CD14-positive monocyte (primary cell): Measurements from ENCODE around the gene PDCD4. TPM values are rescaled to one million over a fixed set of nuclear protein-coding genes. Genes with fewer than 3 reads are reported as not detected.

Experiments used
- DNase-seq, 3 donors: peaks; one replicate each; pipeline ENCODE4 v3.0.0-alpha.2; 2011 to 2022
- H2AFZ ChIP-seq: 2 replicates; pipeline ENCODE4 v1.6.0; 2012; ENCODE audit warnings: mild to moderate bottlenecking, low read depth, low read length, inconsistent platforms; ENCODE audit not compliant: insufficient read depth, poor library complexity, severe bottlenecking
- H3K27ac ChIP-seq, 2 donors: 1 replicate in 1 of 2; 2 replicates in 1 of 2; pipeline ENCODE4 v1.5.1; 2012 to 2013; ENCODE audit warnings: low read length in 2 of 2, control low read depth in 1 of 2, inconsistent platforms in 1 of 2, low read depth in 1 of 2, mild to moderate bottlenecking in 1 of 2
- H3K27me3 ChIP-seq, 2 donors: one replicate each; pipeline versions ENCODE4 v1.6.0 to v1.6.1; 2011 to 2013; ENCODE audit warnings: low read length in 2 of 2; ENCODE audit not compliant: control insufficient read depth in 2 of 2, insufficient read depth in 2 of 2
- H3K36me3 ChIP-seq, 2 donors: replicated peaks in 1 of 2; 1 replicate in 1 of 2; 2 replicates in 1 of 2; pipeline versions ENCODE4 v1.5.1 to v1.6.1; 2012 to 2013; ENCODE audit warnings: low read length in 2 of 2, control low read depth in 1 of 2, inconsistent platforms in 1 of 2, mild to moderate bottlenecking in 1 of 2; ENCODE audit not compliant: insufficient read depth in 2 of 2, control insufficient read depth in 1 of 2
- H3K4me1 ChIP-seq, 2 donors: 1 replicate in 1 of 2; 2 replicates in 1 of 2; pipeline versions ENCODE4 v1.5.1 to v1.6.1; 2012 to 2013; ENCODE audit warnings: low read length in 2 of 2, control low read depth in 1 of 2, inconsistent platforms in 1 of 2, mild to moderate bottlenecking in 1 of 2, moderate library complexity in 1 of 2; ENCODE audit not compliant: insufficient read depth in 2 of 2, control insufficient read depth in 1 of 2
- H3K4me2 ChIP-seq: replicated peaks from 2 replicates; pipeline ENCODE3; 2012; ENCODE audit warnings: low read length, moderate library complexity, mild to moderate bottlenecking; ENCODE audit not compliant: poor library complexity, severe bottlenecking; ENCODE audit errors: extremely low read depth
- H3K4me3 ChIP-seq, 3 experiments: fragments of 200-600 bp in 1 of 3; sonication (generic) in 1 of 3; replicated peaks in 1 of 3; 1 replicate in 2 of 3; 2 replicates in 1 of 3; pipeline ENCODE4 v1.5.1; 2011 to 2013; ENCODE audit warnings: low read length in 3 of 3, mild to moderate bottlenecking in 3 of 3, control low read depth in 2 of 3, low read depth in 2 of 3, inconsistent platforms in 1 of 3, moderate library complexity in 1 of 3
- H3K79me2 ChIP-seq: 2 replicates; pipeline ENCODE4 v1.6.0; 2012; ENCODE audit warnings: mild to moderate bottlenecking, control low read depth, inconsistent platforms, low read length, moderate library complexity; ENCODE audit not compliant: insufficient read depth
- H3K9ac ChIP-seq: 2 replicates; pipeline ENCODE4 v1.6.0; 2017; ENCODE audit warnings: low read length, mild to moderate bottlenecking; ENCODE audit not compliant: insufficient read depth, poor library complexity, severe bottlenecking
- H3K9me3 ChIP-seq, 2 donors: replicated peaks in 1 of 2; 1 replicate in 1 of 2; 2 replicates in 1 of 2; pipeline versions ENCODE4 v1.5.1 to v1.6.1; 2012 to 2013; ENCODE audit warnings: low read length in 2 of 2, control low read depth in 1 of 2; ENCODE audit not compliant: control insufficient read depth in 1 of 2, insufficient read depth in 1 of 2
- H4K20me1 ChIP-seq: 2 replicates; pipeline ENCODE4 v1.6.0; 2012; ENCODE audit warnings: mild to moderate bottlenecking, low read length, control low read depth, moderate library complexity; ENCODE audit not compliant: insufficient read depth
- H3K27ac Mint-ChIP-seq, 7 donors: one replicate each; pipeline ENCODE4 v1.8.0; 2020; ENCODE audit warnings: mild to moderate bottlenecking in 7 of 7, mixed read lengths in 7 of 7, moderate library complexity in 6 of 7, inconsistent platforms in 2 of 7
- H3K27me3 Mint-ChIP-seq, 3 donors: one replicate each; pipeline ENCODE4 v1.8.0; 2021 to 2022; ENCODE audit warnings: low read depth in 3 of 3, mild to moderate bottlenecking in 3 of 3, mixed read lengths in 3 of 3, moderate library complexity in 3 of 3, inconsistent platforms in 1 of 3
- H3K36me3 Mint-ChIP-seq, 2 donors: one replicate each; pipeline ENCODE4 v1.8.0; 2020; ENCODE audit warnings: mixed read lengths in 2 of 2, inconsistent platforms in 1 of 2, mild to moderate bottlenecking in 1 of 2
- H3K4me1 Mint-ChIP-seq: one replicate; pipeline ENCODE4 v1.8.0; 2020; ENCODE audit warnings: mild to moderate bottlenecking, mixed read lengths
- H3K4me3 Mint-ChIP-seq, 2 donors: one replicate each; pipeline ENCODE4 v1.8.0; 2020; ENCODE audit warnings: mild to moderate bottlenecking in 2 of 2, mixed read lengths in 2 of 2, moderate library complexity in 1 of 2
- H3K9me3 Mint-ChIP-seq, 7 donors: one replicate each; pipeline ENCODE4 v1.8.0; 2020 to 2022; ENCODE audit warnings: mixed read lengths in 7 of 7, mild to moderate bottlenecking in 6 of 7, moderate library complexity in 6 of 7, inconsistent platforms in 2 of 7
- CTCF ChIP-seq: fragments of 200-600 bp; IDR thresholded peaks from one replicate; pipeline ENCODE4 v1.8.0; 2022; ENCODE audit warnings: antibody characterized with exemption, mild to moderate bottlenecking
- WGBS: methylation state at CpG from one replicate; pipeline ENCODE4 v1.1.5; 2013; ENCODE audit warnings: missing lambda C conversion rate; ENCODE audit not compliant: insufficient coverage; 5-methylcytosine and 5-hydroxymethylcytosine counted together
- intact Hi-C, 2 donors: fragments of 100-400 bp; cut with micrococcal nuclease; formaldehyde crosslinking; loops; one replicate each; pipeline versions ENCODE4 v1.15.0 to v1.15.1; 2023
- polyA plus RNA-seq, 3 donors: library from polyadenylated mRNA; depleted of rRNA in 1 of 3; unstranded in 2 of 3; stranded (reverse) in 1 of 3; fragments of 300-500 nt in 2 of 3; fragments of >200 nt in 1 of 3; fragmentation: Illumina TruSeq in 2 of 3; gene quantifications; 1 replicate in 2 of 3; 2 replicates in 1 of 3; pipeline ENCODE4 v1.2.3, GENCODE V29; 2012 to 2021

The PDCD4 gene
- polyA plus RNA-seq, 3 donors: 39.8 to 53.4 (median 48.6) TPM

- H3K4me2 ChIP-seq: no peak overlapping the region
- Mint-ChIP-seq H3K4me3 (no peak overlapping the region), H3K9me3 (no peaks in the 10 kb centered on the region), H3K27ac (no peak overlapping the region), H3K4me1 (peaks cover 2% of the 10 kb centered on the region), H3K27me3 (no peaks in the 10 kb centered on the region), H3K36me3 (peaks cover 30 to 34% of the 10 kb centered on the region in 2 donors)
- H3K4me1 ChIP-seq: peaks cover 0 to under 1% of the 10 kb centered on the region in 2 donors
- peaks cover 21% of the 10 kb centered on the region for H4K20me1 ChIP-seq
- no peak overlapping the region for H3K4me3 ChIP-seq
- H3K27ac ChIP-seq: no peak overlapping the region
- intact Hi-C loops: loop anchor here in 1 of 2 donors (5.0 kb wide), 1 partner anchor 35 kb away; no protein-coding TSS in a partner anchor
- no peak for DNase-seq
- TF ChIP-seq CTCF: no peak
- H3K36me3 ChIP-seq: peaks cover 5 to 25% of the 10 kb centered on the region in 2 donors
- no peak overlapping the region for H3K9ac ChIP-seq
- 100% methylated on average over 1 of the region's 3 CpGs for WGBS
- no peaks in the 10 kb centered on the region for H3K27me3 ChIP-seq
- H3K9me3 ChIP-seq: no peaks in the 10 kb centered on the region
- H2AFZ ChIP-seq: no peak overlapping the region
- H3K79me2 ChIP-seq: peaks cover 14% of the 10 kb centered on the region
These were observed 40.6 kb downstream of the PDCD4 start for GRCh38 chr10:110912374-110912773.

- no peak for DNase-seq
- Histone ChIP-seq H2AFZ (no peak overlapping the region), H3K4me3 (no peak overlapping the region), H4K20me1 (peaks cover 21% of the 10 kb centered on the region), H3K79me2 (peaks cover 21% of the 10 kb centered on the region), H3K4me1 (peaks cover 7 to 9% of the 10 kb centered on the region in 2 donors), H3K27ac (no peak overlapping the region), H3K4me2 (no peak overlapping the region), H3K27me3 (no peaks in the 10 kb centered on the region), H3K9me3 (no peaks in the 10 kb centered on the region), H3K36me3 (peaks cover 2 to 24% of the 10 kb centered on the region in 2 donors), H3K9ac (no peak overlapping the region)
- TF ChIP-seq CTCF: no peak
- Mint-ChIP-seq H3K4me3 (no peak overlapping the region), H3K36me3 (peaks cover 25 to 28% of the 10 kb centered on the region in 2 donors), H3K4me1 (peaks cover 11% of the 10 kb centered on the region), H3K9me3 (no peaks in the 10 kb centered on the region), H3K27me3 (no peaks in the 10 kb centered on the region), H3K27ac (no peak overlapping the region)
- 91% methylated on average over 2 of the region's 2 CpGs for WGBS
- intact Hi-C loops: loop anchor here in 1 of 2 donors (5.0 kb wide), 1 partner anchor 37 kb away; no protein-coding TSS in a partner anchor
These were observed 42.7 kb downstream of the PDCD4 start for GRCh38 chr10:110914431-110914830.
